Peyer's patch (tissue), 4 donors: ENCODE data around the gene LIMA1. TPM values are rescaled to one million over a fixed set of nuclear protein-coding genes. Genes with fewer than 3 reads are reported as not detected.
A peak's percentile ranks its signal among the peaks of the same experiment; 100 is the strongest.

ENCODE experiments used
- DNase-seq, 3 donors: peaks; one replicate each; pipeline ENCODE4 v3.0.0-alpha.2; 2017 to 2019
- H3K27ac ChIP-seq, 4 donors: fragments of 200-600 bp; sonication (generic); one replicate each; pipeline ENCODE4 v1.5.1; 2016 to 2019
- H3K27me3 ChIP-seq, 2 donors: fragments of 200-600 bp; sonication (generic); one replicate each; pipeline ENCODE4 v1.5.1; 2019
- H3K36me3 ChIP-seq, 3 donors: fragments of 200-600 bp; sonication (generic); one replicate each; pipeline ENCODE4 v1.5.1; 2016 to 2019
- H3K4me1 ChIP-seq, 4 donors: fragments of 200-600 bp; sonication (generic); one replicate each; pipeline ENCODE4 v1.5.1; 2016 to 2019
- H3K4me3 ChIP-seq, 4 donors: fragments of 200-600 bp; sonication (generic); 1 replicate in 3 of 4; 2 replicates in 1 of 4; pipeline ENCODE4 v1.5.1; 2016 to 2019; ENCODE audit warnings: mild to moderate bottlenecking in 1 of 4
- H3K9me3 ChIP-seq, 4 donors: fragments of 200-600 bp; sonication (generic); one replicate each; pipeline ENCODE4 v1.5.1; 2016 to 2019; ENCODE audit warnings: mild to moderate bottlenecking in 1 of 4
- POLR2A ChIP-seq, 2 donors: fragments of 450-650 bp; IDR thresholded peaks; one replicate each; pipeline ENCODE4 v1.5.1; 2017; ENCODE audit warnings: antibody characterized with exemption in 2 of 2, mild to moderate bottlenecking in 2 of 2, moderate library complexity in 2 of 2
- total RNA-seq, 4 donors: library from RNA; depleted of rRNA; stranded (reverse); fragments of >200 nt; gene quantifications; one replicate each; pipeline ENCODE4 v1.1.0, GENCODE V29; 2016
- TF ChIP-seq, protein P1 (sequence below), 6 experiments: fragments of 450-650 bp in 4 of 6; fragments of 200-600 bp in 2 of 6; sonication (generic) in 1 of 6; IDR thresholded peaks; one replicate each; pipeline ENCODE4 v1.5.1; 2017 to 2019; ENCODE audit warnings: antibody characterized with exemption in 6 of 6, mild to moderate bottlenecking in 3 of 6, moderate library complexity in 1 of 6

The LIMA1 gene
- total RNA-seq, 4 donors from 2014 or later = 253 to 280 (median 274) TPM

DNA sequence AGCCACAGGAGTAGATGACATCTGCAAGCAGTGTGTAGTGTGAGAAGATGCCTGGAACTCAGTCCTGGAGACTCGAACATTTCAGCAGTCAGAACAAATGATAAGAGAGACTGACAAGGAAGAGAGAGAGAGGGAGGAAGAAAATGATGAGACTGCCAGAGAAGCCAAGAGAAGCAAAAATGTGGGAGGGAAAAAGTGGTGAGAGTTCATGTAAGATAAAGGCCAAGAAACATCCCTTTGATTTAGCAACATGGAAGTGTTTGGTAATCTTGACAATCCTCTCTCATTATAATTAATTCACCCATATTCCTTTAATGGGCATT, 42.6 kb downstream of the LIMA1 start:
- peaks cover 0 to 55% (median 2%) of the 10 kb centered on the region in 4 donors for H3K4me1 ChIP-seq
- DNase-seq = no peak
- no peak overlapping the region for H3K4me3 ChIP-seq
- no peaks in the 10 kb centered on the region for H3K27me3 ChIP-seq
- peaks cover 0 to 19% (median 0%) of the 10 kb centered on the region in 3 donors for H3K36me3 ChIP-seq
- no peaks in the 10 kb centered on the region for H3K9me3 ChIP-seq
- TF ChIP-seq, protein P1, sequence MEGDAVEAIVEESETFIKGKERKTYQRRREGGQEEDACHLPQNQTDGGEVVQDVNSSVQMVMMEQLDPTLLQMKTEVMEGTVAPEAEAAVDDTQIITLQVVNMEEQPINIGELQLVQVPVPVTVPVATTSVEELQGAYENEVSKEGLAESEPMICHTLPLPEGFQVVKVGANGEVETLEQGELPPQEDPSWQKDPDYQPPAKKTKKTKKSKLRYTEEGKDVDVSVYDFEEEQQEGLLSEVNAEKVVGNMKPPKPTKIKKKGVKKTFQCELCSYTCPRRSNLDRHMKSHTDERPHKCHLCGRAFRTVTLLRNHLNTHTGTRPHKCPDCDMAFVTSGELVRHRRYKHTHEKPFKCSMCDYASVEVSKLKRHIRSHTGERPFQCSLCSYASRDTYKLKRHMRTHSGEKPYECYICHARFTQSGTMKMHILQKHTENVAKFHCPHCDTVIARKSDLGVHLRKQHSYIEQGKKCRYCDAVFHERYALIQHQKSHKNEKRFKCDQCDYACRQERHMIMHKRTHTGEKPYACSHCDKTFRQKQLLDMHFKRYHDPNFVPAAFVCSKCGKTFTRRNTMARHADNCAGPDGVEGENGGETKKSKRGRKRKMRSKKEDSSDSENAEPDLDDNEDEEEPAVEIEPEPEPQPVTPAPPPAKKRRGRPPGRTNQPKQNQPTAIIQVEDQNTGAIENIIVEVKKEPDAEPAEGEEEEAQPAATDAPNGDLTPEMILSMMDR (IDR thresholded peaks at IDR 0.05) = no peak
- TF ChIP-seq POLR2A (IDR thresholded peaks at IDR 0.05) = no peak
- peak overlapping the region in 3 of 4 donors; percentile 66 to 84 (median 83) for H3K27ac ChIP-seq

DNA sequence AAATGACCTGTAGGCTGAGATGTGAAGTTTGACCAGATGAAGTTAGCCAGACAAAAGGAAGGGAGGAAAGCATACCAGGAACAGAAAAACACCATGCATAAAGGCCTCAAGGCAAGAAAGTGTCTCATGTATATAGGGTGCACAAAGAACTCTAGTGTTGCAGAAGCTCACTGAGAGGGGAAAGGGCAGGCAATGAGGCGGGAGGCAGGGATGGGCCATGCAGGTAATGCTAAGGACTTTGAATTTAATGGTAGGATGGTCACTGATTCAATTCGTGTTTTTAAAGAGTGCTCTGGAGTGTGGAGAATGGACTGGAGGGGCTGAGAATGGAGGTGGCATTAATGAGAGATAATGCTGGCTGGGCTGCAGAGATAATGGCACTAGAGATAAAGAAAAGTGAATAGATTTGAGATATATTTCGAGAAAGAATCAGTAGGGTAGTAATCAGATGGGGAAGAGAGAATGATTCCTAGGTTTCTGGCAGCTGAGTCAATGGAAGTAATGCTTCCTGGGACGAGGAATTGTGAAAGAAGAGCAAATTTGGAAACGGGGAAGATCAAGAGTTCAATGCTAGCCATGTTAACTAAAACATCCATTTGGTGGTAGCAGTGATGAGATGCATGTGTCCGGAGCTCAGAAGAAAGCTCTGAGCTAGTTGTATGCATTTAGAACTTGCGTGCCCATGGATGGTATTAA, 43.1 kb downstream of the LIMA1 start:
- Histone ChIP-seq H3K36me3 (peaks cover 0 to 19% (median 0%) of the 10 kb centered on the region in 3 donors), H3K27ac (peak overlapping the region in 3 of 4 donors; percentile 66 to 84 (median 83)), H3K4me1 (peaks cover 0 to 52% (median 2%) of the 10 kb centered on the region in 4 donors), H3K27me3 (no peaks in the 10 kb centered on the region), H3K4me3 (no peak overlapping the region), H3K9me3 (no peaks in the 10 kb centered on the region)
- DNase-seq = no peak
- TF ChIP-seq, protein P1 (IDR thresholded peaks at IDR 0.05) = no peak
- TF ChIP-seq POLR2A (IDR thresholded peaks at IDR 0.05) = no peak

DNA sequence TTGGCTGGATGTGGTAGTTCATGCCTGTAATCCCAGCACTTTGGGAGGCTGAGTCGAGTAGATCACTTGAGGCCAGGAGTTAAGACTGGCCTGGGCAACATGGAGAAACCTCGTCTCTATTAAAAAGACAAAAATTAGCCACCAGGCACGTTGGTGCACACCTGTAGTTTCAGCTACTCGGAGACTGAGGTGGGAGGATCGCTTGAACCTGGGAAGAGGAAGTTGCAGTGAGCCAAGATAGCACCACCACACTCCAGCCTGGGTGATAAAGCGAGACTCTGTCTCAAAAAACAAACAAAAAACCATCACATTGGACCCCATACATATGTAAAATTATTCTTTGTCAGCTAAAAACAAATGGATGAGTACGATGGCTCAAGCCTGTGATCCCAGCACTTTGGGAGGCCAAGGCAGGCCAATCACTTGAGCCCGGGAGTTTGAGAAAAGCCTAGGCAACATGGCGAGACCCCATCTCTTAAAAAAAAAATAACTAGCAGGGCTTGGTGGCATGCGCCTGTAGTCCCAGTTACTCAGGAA, 43.9 kb downstream of the LIMA1 start:
- no peaks in the 10 kb centered on the region for H3K9me3 ChIP-seq
- H3K27ac ChIP-seq = peak overlapping the region in 2 of 4 donors; percentile 45 to 84
- H3K4me3 ChIP-seq = no peak overlapping the region
- H3K36me3 ChIP-seq = peaks cover 0 to 19% (median 0%) of the 10 kb centered on the region in 3 donors
- TF ChIP-seq, protein P1 (IDR thresholded peaks at IDR 0.05) = no peak
- TF ChIP-seq POLR2A (IDR thresholded peaks at IDR 0.05) = no peak
- no peak for DNase-seq
- H3K4me1 ChIP-seq = peaks cover 0 to 52% (median 2%) of the 10 kb centered on the region in 4 donors
- no peaks in the 10 kb centered on the region for H3K27me3 ChIP-seq

DNA sequence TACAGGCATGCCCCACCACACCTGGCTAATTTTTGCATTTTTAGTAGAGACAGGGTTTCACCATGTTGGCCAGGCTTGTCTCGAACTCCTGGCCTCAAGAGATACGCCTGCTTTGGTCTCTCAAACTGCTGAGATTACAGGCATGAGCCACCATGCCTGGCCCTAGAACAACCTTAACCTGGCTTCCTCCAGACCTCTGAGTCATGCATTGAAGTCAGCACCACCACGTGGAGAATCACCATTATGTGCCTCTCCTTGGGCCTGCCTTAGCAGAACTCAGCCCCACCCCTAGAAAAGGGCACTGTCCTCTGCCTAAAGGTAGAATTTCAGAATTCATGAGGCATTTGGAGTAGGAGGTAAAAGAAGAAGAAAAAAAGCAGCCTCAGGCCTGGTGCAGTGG, 49.0 kb downstream of the LIMA1 start:
- TF ChIP-seq, protein P1 (IDR thresholded peaks at IDR 0.05) = peak in 2 of 6 experiments; percentile 5 to 10
- TF ChIP-seq POLR2A (IDR thresholded peaks at IDR 0.05) = no peak
- peak in 1 of 3 donors; percentile 77 for DNase-seq
- Histone ChIP-seq H3K27me3 (no peaks in the 10 kb centered on the region), H3K4me1 (peaks cover 0 to 6% (median 0%) of the 10 kb centered on the region in 4 donors), H3K4me3 (no peak overlapping the region), H3K9me3 (no peaks in the 10 kb centered on the region), H3K27ac (no peak overlapping the region), H3K36me3 (peaks cover 0 to 40% (median 0%) of the 10 kb centered on the region in 3 donors)

DNA sequence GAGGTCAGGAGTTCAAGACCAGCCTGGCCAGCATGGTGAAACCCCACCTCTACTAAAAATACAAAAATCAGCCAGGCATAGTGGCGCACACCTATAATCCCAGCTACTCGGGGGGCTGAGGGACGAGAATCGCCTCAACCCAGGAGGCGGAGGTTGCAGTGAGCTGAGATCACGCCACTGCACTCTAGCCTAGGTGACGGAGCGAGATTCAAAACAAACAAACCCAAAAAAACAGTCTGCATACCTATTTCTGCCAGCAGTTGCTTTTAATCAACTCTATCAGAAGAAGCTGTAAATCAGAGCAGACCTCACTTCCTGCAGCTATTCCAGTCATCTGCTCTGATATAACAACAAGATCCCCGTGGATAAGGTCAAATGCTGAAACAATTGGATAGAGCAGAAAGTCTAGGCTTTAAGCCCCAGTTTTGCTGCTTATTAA, 50.5 kb downstream of the LIMA1 start:
- TF ChIP-seq POLR2A (IDR thresholded peaks at IDR 0.05) = no peak
- TF ChIP-seq, protein P1 (IDR thresholded peaks at IDR 0.05) = no peak
- H3K4me3 ChIP-seq = no peak overlapping the region
- peaks cover 0 to 40% (median 0%) of the 10 kb centered on the region in 3 donors for H3K36me3 ChIP-seq
- no peak for DNase-seq
- no peaks in the 10 kb centered on the region for H3K27me3 ChIP-seq
- H3K27ac ChIP-seq = no peak overlapping the region
- no peaks in the 10 kb centered on the region for H3K4me1 ChIP-seq
- H3K9me3 ChIP-seq = no peaks in the 10 kb centered on the region
